ENCODE measurements around the gene CDC42EP5. TPM values are rescaled to one million over a fixed set of nuclear protein-coding genes. Genes with fewer than 3 reads are reported as not detected.

Gene CDC42EP5
- polyA plus RNA-seq, 1 of the 3 experiments (the other 2 are of a cell fraction): 13.5 TPM

DNA sequence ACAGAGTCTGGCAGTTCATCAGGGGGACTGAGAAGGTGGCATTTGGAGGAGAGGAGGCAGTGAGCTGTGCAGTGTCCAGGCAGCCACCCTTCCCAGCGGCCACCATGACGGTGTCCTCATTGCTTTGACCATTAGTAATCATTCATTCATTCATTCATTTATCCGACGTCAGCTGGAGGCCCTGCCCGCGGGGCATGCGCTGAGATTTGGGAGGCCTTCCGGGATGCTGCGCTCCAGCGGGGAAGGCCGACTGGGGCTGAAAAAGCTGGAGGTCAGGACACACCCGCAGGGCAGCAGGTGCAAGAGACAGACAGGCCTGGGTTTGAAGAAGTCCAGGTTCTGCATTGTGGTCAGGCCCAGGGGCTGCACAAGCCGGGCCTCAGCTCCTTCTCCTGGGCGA, 48.9 kb downstream of the CDC42EP5 start:
- Histone ChIP-seq H3K9ac (no peak overlapping the region), H3K9me3 (no peaks in the 10 kb centered on the region), H3K4me2 (no peak overlapping the region), H3K79me2 (ENCODE audit: insufficient read depth) (no peaks in the 10 kb centered on the region), H4K20me1 (ENCODE audit: insufficient read depth) (no peaks in the 10 kb centered on the region), H3K4me1 (ENCODE audit: control insufficient read depth in 1 of 2, insufficient read depth in 2 of 2, low read depth in 1 of 2, low read length in 1 of 2) (no peaks in the 10 kb centered on the region), H3F3A (replicated peaks; ENCODE audit: insufficient read depth) (no peaks in the 10 kb centered on the region), H3K4me3 (ENCODE audit: low read depth in 2 of 2, low read length in 1 of 2) (no peak overlapping the region), H3K27me3 (ENCODE audit: insufficient read depth) (peaks cover 94% of the 10 kb centered on the region), H3K9me2 (no peaks in the 10 kb centered on the region), H3K27ac (ENCODE audit: low read depth in 2 of 2, low read length in 1 of 2) (no peak overlapping the region), H2AFZ (ENCODE audit: low read depth) (no peak overlapping the region), H3K36me3 (replicated peaks in 1 of 2; ENCODE audit: control insufficient read depth in 1 of 2, insufficient read depth in 2 of 2, low read length in 1 of 2) (no peaks in the 10 kb centered on the region)
- DNase-seq: no peak
- WGBS (ENCODE audit: low lambda C conversion rate): 53% methylated on average over 2 of the region's 14 CpGs
- TF ChIP-seq, protein P1, sequence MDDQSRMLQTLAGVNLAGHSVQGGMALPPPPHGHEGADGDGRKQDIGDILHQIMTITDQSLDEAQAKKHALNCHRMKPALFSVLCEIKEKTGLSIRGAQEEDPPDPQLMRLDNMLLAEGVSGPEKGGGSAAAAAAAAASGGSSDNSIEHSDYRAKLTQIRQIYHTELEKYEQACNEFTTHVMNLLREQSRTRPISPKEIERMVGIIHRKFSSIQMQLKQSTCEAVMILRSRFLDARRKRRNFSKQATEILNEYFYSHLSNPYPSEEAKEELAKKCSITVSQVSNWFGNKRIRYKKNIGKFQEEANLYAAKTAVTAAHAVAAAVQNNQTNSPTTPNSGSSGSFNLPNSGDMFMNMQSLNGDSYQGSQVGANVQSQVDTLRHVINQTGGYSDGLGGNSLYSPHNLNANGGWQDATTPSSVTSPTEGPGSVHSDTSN (IDR thresholded peaks at IDR 0.05): no peak
- TF ChIP-seq RXRA (IDR thresholded peaks at IDR 0.05; ENCODE audit: borderline replicate concordance, low read depth): no peak
- TF ChIP-seq FOXJ3 (CRISPR knock-in tag; IDR thresholded peaks at IDR 0.05): no peak
- no peak for TF ChIP-seq RFX5 (IDR thresholded peaks at IDR 0.05; ENCODE audit: low read length)
- TF ChIP-seq, protein P2, sequence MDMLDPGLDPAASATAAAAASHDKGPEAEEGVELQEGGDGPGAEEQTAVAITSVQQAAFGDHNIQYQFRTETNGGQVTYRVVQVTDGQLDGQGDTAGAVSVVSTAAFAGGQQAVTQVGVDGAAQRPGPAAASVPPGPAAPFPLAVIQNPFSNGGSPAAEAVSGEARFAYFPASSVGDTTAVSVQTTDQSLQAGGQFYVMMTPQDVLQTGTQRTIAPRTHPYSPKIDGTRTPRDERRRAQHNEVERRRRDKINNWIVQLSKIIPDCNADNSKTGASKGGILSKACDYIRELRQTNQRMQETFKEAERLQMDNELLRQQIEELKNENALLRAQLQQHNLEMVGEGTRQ (IDR thresholded peaks at IDR 0.05; ENCODE audit: borderline replicate concordance, low read depth, low read length): no peak
- no peak for TF ChIP-seq SMC3 (IDR thresholded peaks at IDR 0.05; ENCODE audit: low read depth, low read length)
- TF ChIP-seq, protein P3, sequence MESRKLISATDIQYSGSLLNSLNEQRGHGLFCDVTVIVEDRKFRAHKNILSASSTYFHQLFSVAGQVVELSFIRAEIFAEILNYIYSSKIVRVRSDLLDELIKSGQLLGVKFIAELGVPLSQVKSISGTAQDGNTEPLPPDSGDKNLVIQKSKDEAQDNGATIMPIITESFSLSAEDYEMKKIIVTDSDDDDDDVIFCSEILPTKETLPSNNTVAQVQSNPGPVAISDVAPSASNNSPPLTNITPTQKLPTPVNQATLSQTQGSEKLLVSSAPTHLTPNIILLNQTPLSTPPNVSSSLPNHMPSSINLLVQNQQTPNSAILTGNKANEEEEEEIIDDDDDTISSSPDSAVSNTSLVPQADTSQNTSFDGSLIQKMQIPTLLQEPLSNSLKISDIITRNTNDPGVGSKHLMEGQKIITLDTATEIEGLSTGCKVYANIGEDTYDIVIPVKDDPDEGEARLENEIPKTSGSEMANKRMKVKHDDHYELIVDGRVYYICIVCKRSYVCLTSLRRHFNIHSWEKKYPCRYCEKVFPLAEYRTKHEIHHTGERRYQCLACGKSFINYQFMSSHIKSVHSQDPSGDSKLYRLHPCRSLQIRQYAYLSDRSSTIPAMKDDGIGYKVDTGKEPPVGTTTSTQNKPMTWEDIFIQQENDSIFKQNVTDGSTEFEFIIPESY (IDR thresholded peaks at IDR 0.05; ENCODE audit: borderline replicate concordance, low read depth): no peak
- POLR2A ChIA-PET: no interaction called here
- CTCF ChIA-PET: no interaction called here

DNA sequence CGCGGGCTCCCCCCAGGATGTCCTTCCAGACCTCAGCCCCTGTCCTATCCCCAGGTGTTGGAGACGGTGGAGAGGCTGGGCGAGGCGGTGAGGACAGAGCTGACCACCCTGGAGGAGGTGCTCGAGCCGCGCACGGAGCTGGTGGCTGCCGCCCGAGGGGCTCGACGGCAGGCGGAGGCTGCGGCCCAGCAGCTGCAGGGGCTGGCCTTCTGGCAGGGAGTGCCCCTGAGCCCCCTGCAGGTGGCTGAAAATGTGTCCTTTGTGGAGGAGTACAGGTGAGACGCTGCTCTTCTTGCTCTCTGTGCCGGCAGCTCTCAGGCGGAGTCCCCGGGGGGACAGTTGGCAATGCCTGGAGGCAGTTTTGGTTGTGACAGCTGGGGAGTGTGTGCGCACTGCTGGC, 51.0 kb downstream of the CDC42EP5 start:
- no peak for DNase-seq
- ChIA-PET POLR2A (interaction anchor here (1.3 kb wide), 1 partner anchor 32 kb away, joined by 4 read pairs; no protein-coding TSS in a partner anchor), CTCF (no interaction called here)
- Histone ChIP-seq H2AFZ (ENCODE audit: low read depth) (no peak overlapping the region), H3K79me2 (ENCODE audit: insufficient read depth) (no peaks in the 10 kb centered on the region), H3K9ac (no peak overlapping the region), H4K20me1 (ENCODE audit: insufficient read depth) (no peaks in the 10 kb centered on the region), H3K27ac (ENCODE audit: low read depth in 2 of 2, low read length in 1 of 2) (no peak overlapping the region), H3K9me2 (no peaks in the 10 kb centered on the region), H3K36me3 (replicated peaks in 1 of 2; ENCODE audit: control insufficient read depth in 1 of 2, insufficient read depth in 2 of 2, low read length in 1 of 2) (no peaks in the 10 kb centered on the region), H3K4me2 (no peak overlapping the region), H3K4me1 (ENCODE audit: control insufficient read depth in 1 of 2, insufficient read depth in 2 of 2, low read depth in 1 of 2, low read length in 1 of 2) (no peaks in the 10 kb centered on the region), H3K4me3 (ENCODE audit: low read depth in 2 of 2, low read length in 1 of 2) (no peak overlapping the region), H3K9me3 (no peaks in the 10 kb centered on the region), H3K27me3 (ENCODE audit: insufficient read depth) (peaks cover 88% of the 10 kb centered on the region), H3F3A (replicated peaks; ENCODE audit: insufficient read depth) (peaks cover 5% of the 10 kb centered on the region)
- TF ChIP-seq MEF2A (IDR thresholded peaks at IDR 0.05; ENCODE audit: borderline replicate concordance, low read depth) (no peak), TEAD4 (IDR thresholded peaks at IDR 0.05; ENCODE audit: borderline replicate concordance, insufficient read depth) (no peak), FOXM1 (IDR thresholded peaks at IDR 0.05; ENCODE audit: low read depth) (no peak), YY1 (IDR thresholded peaks at IDR 0.05; ENCODE audit: low read depth) (no peak), ELF1 (IDR thresholded peaks at IDR 0.05) (no peak), SMC3 (IDR thresholded peaks at IDR 0.05; ENCODE audit: low read depth, low read length) (no peak), GABPA (IDR thresholded peaks at IDR 0.05; ENCODE audit: low read depth) (no peak), MXI1 (IDR thresholded peaks at IDR 0.05; ENCODE audit: low read depth, low read length) (no peak), SIN3A (IDR thresholded peaks at IDR 0.05; ENCODE audit: borderline replicate concordance, low read depth, low read length) (no peak)
- TF ChIP-seq, protein P4, sequence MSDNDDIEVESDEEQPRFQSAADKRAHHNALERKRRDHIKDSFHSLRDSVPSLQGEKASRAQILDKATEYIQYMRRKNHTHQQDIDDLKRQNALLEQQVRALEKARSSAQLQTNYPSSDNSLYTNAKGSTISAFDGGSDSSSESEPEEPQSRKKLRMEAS (IDR thresholded peaks at IDR 0.05; ENCODE audit: low read depth): no peak
- TF ChIP-seq, protein P5, sequence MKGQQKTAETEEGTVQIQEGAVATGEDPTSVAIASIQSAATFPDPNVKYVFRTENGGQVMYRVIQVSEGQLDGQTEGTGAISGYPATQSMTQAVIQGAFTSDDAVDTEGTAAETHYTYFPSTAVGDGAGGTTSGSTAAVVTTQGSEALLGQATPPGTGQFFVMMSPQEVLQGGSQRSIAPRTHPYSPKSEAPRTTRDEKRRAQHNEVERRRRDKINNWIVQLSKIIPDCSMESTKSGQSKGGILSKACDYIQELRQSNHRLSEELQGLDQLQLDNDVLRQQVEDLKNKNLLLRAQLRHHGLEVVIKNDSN (IDR thresholded peaks at IDR 0.05; ENCODE audit: borderline replicate concordance, low read depth): no peak
- TF ChIP-seq, protein P6, sequence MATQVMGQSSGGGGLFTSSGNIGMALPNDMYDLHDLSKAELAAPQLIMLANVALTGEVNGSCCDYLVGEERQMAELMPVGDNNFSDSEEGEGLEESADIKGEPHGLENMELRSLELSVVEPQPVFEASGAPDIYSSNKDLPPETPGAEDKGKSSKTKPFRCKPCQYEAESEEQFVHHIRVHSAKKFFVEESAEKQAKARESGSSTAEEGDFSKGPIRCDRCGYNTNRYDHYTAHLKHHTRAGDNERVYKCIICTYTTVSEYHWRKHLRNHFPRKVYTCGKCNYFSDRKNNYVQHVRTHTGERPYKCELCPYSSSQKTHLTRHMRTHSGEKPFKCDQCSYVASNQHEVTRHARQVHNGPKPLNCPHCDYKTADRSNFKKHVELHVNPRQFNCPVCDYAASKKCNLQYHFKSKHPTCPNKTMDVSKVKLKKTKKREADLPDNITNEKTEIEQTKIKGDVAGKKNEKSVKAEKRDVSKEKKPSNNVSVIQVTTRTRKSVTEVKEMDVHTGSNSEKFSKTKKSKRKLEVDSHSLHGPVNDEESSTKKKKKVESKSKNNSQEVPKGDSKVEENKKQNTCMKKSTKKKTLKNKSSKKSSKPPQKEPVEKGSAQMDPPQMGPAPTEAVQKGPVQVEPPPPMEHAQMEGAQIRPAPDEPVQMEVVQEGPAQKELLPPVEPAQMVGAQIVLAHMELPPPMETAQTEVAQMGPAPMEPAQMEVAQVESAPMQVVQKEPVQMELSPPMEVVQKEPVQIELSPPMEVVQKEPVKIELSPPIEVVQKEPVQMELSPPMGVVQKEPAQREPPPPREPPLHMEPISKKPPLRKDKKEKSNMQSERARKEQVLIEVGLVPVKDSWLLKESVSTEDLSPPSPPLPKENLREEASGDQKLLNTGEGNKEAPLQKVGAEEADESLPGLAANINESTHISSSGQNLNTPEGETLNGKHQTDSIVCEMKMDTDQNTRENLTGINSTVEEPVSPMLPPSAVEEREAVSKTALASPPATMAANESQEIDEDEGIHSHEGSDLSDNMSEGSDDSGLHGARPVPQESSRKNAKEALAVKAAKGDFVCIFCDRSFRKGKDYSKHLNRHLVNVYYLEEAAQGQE (IDR thresholded peaks at IDR 0.05; ENCODE audit: low read depth, low read length): no peak
- 16% methylated on average over 8 of the region's 20 CpGs for WGBS (ENCODE audit: low lambda C conversion rate)
